Measurements from ENCODE around the gene TLR9.
"Not testable (repeated sequence)": the region's sequence is repeated elsewhere in the genome, so short reads cannot be mapped to it uniquely, and the experiment has no call there.

Gene TLR9

GRCh38 chr3:52225452-52226228, at the start of gene TLR9:
TLR9 (minus strand) TSS chr3:52225645; CDS start chr3:52225529, 116 bp downstream.
- H3K9me3 Mint-ChIP-seq: no peaks in the 10 kb centered on the region
- peaks cover 52% of the 10 kb centered on the region for H3K4me1 Mint-ChIP-seq (ENCODE audit: low read depth)
- H3K4me3 Mint-ChIP-seq: no peak within 1 kb of the TSS
- peaks cover 68% of the 10 kb centered on the region for H3K36me3 Mint-ChIP-seq (ENCODE audit: low read depth)
- H3K27me3 Mint-ChIP-seq: peaks cover 5% of the 10 kb centered on the region
- intact Hi-C loops (cut with micrococcal nuclease): no loop called here
- H3K27ac Mint-ChIP-seq: peak within 1 kb of the TSS; percentile 47

- H3K27me3 Mint-ChIP-seq, H3K9me3 Mint-ChIP-seq: not testable (repeated sequence)
- H3K4me1 Mint-ChIP-seq (ENCODE audit: low read depth): peaks cover 90% of the 10 kb centered on the region
- peak overlapping the region; percentile 69 for H3K27ac Mint-ChIP-seq
- H3K4me3 Mint-ChIP-seq: peak overlapping the region; percentile 31
- peaks cover 74% of the 10 kb centered on the region for H3K36me3 Mint-ChIP-seq (ENCODE audit: low read depth)
- intact Hi-C loops (cut with micrococcal nuclease): loop anchor here (5.0 kb wide), 1 partner anchor 37 kb away; the partner anchor contains the start of gene TWF2
These were observed 49.3 kb upstream of the TLR9 start for GRCh38 chr3:52274781-52275180.

- Mint-ChIP-seq H3K9me3 (no peaks in the 10 kb centered on the region), H3K4me1 (ENCODE audit: low read depth) (peaks cover 86% of the 10 kb centered on the region), H3K4me3 (no peak overlapping the region), H3K27ac (peak overlapping the region; percentile 86), H3K27me3 (no peaks in the 10 kb centered on the region), H3K36me3 (ENCODE audit: low read depth) (peaks cover 81% of the 10 kb centered on the region)
- intact Hi-C loops (cut with micrococcal nuclease): no loop called here
These were observed 47.4 kb upstream of the TLR9 start for GRCh38 chr3:52272831-52273230.

GRCh38 chr3:52272172-52272571, 46.7 kb upstream of the TLR9 start:
- Mint-ChIP-seq H3K27ac (peak overlapping the region; percentile 86), H3K4me3 (peak overlapping the region; percentile 20), H3K4me1 (ENCODE audit: low read depth) (peaks cover 89% of the 10 kb centered on the region), H3K36me3 (ENCODE audit: low read depth) (peaks cover 81% of the 10 kb centered on the region)
- intact Hi-C loops (cut with micrococcal nuclease); H3K27me3 Mint-ChIP-seq; H3K9me3 Mint-ChIP-seq: not testable (repeated sequence)

- H3K36me3 Mint-ChIP-seq (ENCODE audit: low read depth): peaks cover 81% of the 10 kb centered on the region
- no peaks in the 10 kb centered on the region for H3K27me3 Mint-ChIP-seq
- H3K27ac Mint-ChIP-seq: peak overlapping the region; percentile 86
- H3K9me3 Mint-ChIP-seq: no peaks in the 10 kb centered on the region
- H3K4me3 Mint-ChIP-seq: peak overlapping the region; percentile 32
- intact Hi-C loops (cut with micrococcal nuclease): no loop called here
- H3K4me1 Mint-ChIP-seq (ENCODE audit: low read depth): peaks cover 71% of the 10 kb centered on the region
These were observed 44.9 kb upstream of the TLR9 start for GRCh38 chr3:52270252-52270754.

GRCh38 chr3:52269776-52270175, 44.3 kb upstream of the TLR9 start:
- intact Hi-C loops (cut with micrococcal nuclease): no loop called here
- H3K36me3 Mint-ChIP-seq (ENCODE audit: low read depth): peaks cover 81% of the 10 kb centered on the region
- peak overlapping the region; percentile 86 for H3K27ac Mint-ChIP-seq
- peak overlapping the region; percentile 32 for H3K4me3 Mint-ChIP-seq
- H3K4me1 Mint-ChIP-seq (ENCODE audit: low read depth): peaks cover 70% of the 10 kb centered on the region
- no peaks in the 10 kb centered on the region for H3K9me3 Mint-ChIP-seq
- H3K27me3 Mint-ChIP-seq: no peaks in the 10 kb centered on the region

GRCh38 chr3:52268036-52268435, 42.6 kb upstream of the TLR9 start:
- peaks cover 81% of the 10 kb centered on the region for H3K36me3 Mint-ChIP-seq (ENCODE audit: low read depth)
- no peaks in the 10 kb centered on the region for H3K27me3 Mint-ChIP-seq
- intact Hi-C loops (cut with micrococcal nuclease): no loop called here
- H3K27ac Mint-ChIP-seq: peak overlapping the region; percentile 86
- H3K9me3 Mint-ChIP-seq: no peaks in the 10 kb centered on the region
- H3K4me1 Mint-ChIP-seq (ENCODE audit: low read depth): peaks cover 70% of the 10 kb centered on the region
- H3K4me3 Mint-ChIP-seq: no peak overlapping the region

- Mint-ChIP-seq H3K4me3 (no peak overlapping the region), H3K27me3 (no peaks in the 10 kb centered on the region), H3K4me1 (ENCODE audit: low read depth) (peaks cover 50% of the 10 kb centered on the region), H3K36me3 (ENCODE audit: low read depth) (peaks cover 93% of the 10 kb centered on the region), H3K27ac (no peak overlapping the region), H3K9me3 (no peaks in the 10 kb centered on the region)
- intact Hi-C loops (cut with micrococcal nuclease): no loop called here
These were observed 39.9 kb upstream of the TLR9 start for GRCh38 chr3:52265387-52265786.

- H3K36me3 Mint-ChIP-seq (ENCODE audit: low read depth): peaks cover 100% of the 10 kb centered on the region
- intact Hi-C loops (cut with micrococcal nuclease): no loop called here
- no peaks in the 10 kb centered on the region for H3K9me3 Mint-ChIP-seq
These were observed 37.0 kb upstream of the TLR9 start for GRCh38 chr3:52262447-52262846.

GRCh38 chr3:52259448-52259847, 34.0 kb upstream of the TLR9 start:
- Mint-ChIP-seq H3K4me1 (ENCODE audit: low read depth) (peaks cover 64% of the 10 kb centered on the region), H3K27me3 (no peaks in the 10 kb centered on the region), H3K9me3 (no peaks in the 10 kb centered on the region), H3K4me3 (no peak overlapping the region), H3K27ac (no peak overlapping the region), H3K36me3 (ENCODE audit: low read depth) (peaks cover 100% of the 10 kb centered on the region)
- intact Hi-C loops (cut with micrococcal nuclease): no loop called here

More at GRCh38 chr3:52262447-52262846, 37.0 kb upstream of the TLR9 start:
- Mint-ChIP-seq H3K27me3 (no peaks in the 10 kb centered on the region), H3K27ac (no peak overlapping the region), H3K4me3 (no peak overlapping the region), H3K4me1 (ENCODE audit: low read depth) (peaks cover 45% of the 10 kb centered on the region)

- intact Hi-C loops (cut with micrococcal nuclease): no loop called here
- Mint-ChIP-seq H3K36me3 (ENCODE audit: low read depth) (peaks cover 100% of the 10 kb centered on the region), H3K4me1 (ENCODE audit: low read depth) (peaks cover 64% of the 10 kb centered on the region), H3K4me3 (no peak overlapping the region), H3K27me3 (no peaks in the 10 kb centered on the region), H3K27ac (no peak overlapping the region), H3K9me3 (no peaks in the 10 kb centered on the region)
These were observed 33.6 kb upstream of the TLR9 start for GRCh38 chr3:52259035-52259434.

- intact Hi-C loops (cut with micrococcal nuclease): no loop called here
- H3K4me3 Mint-ChIP-seq: no peak overlapping the region
These were observed 32.5 kb upstream of the TLR9 start for GRCh38 chr3:52257911-52258310.

GRCh38 chr3:52256622-52257021, 31.2 kb upstream of the TLR9 start:
- peaks cover 100% of the 10 kb centered on the region for H3K36me3 Mint-ChIP-seq (ENCODE audit: low read depth)
- no peaks in the 10 kb centered on the region for H3K9me3 Mint-ChIP-seq
- peaks cover 72% of the 10 kb centered on the region for H3K4me1 Mint-ChIP-seq (ENCODE audit: low read depth)
- no peaks in the 10 kb centered on the region for H3K27me3 Mint-ChIP-seq
- intact Hi-C loops (cut with micrococcal nuclease): no loop called here
- no peak overlapping the region for H3K27ac Mint-ChIP-seq
- H3K4me3 Mint-ChIP-seq: no peak overlapping the region

More at GRCh38 chr3:52257911-52258310, 32.5 kb upstream of the TLR9 start:
- Mint-ChIP-seq H3K4me1 (ENCODE audit: low read depth) (peaks cover 64% of the 10 kb centered on the region), H3K27me3 (no peaks in the 10 kb centered on the region), H3K36me3 (ENCODE audit: low read depth) (peaks cover 100% of the 10 kb centered on the region), H3K9me3 (no peaks in the 10 kb centered on the region), H3K27ac (peak overlapping the region; percentile 55)

- Mint-ChIP-seq H3K27ac (peak overlapping the region; percentile 96), H3K27me3 (no peaks in the 10 kb centered on the region), H3K4me3 (no peak overlapping the region), H3K36me3 (ENCODE audit: low read depth) (peaks cover 100% of the 10 kb centered on the region), H3K4me1 (ENCODE audit: low read depth) (peaks cover 72% of the 10 kb centered on the region), H3K9me3 (no peaks in the 10 kb centered on the region)
- intact Hi-C loops (cut with micrococcal nuclease): no loop called here
These were observed 30.7 kb upstream of the TLR9 start for GRCh38 chr3:52256159-52256558.

Measured in dendritic cell treated with granulocyte-macrophage colony-stimulating factor and Interleukin-4, amounts not matched to agents 40 ng/mL and 50 ng/mL, for 4 days (primary cell).